ENCODE results near the gene COL19A1.

- no peak for TF ChIP-seq YY1 (IDR thresholded peaks at IDR 0.05; ENCODE audit: low read depth)
- TF ChIP-seq TAF1 (IDR thresholded peaks at IDR 0.05; ENCODE audit: low read depth) = no peak
- no peak for TF ChIP-seq TEAD4 (IDR thresholded peaks at IDR 0.05)
- TF ChIP-seq CEBPB (IDR thresholded peaks at IDR 0.05) = no peak
- no peak for TF ChIP-seq MAX (IDR thresholded peaks at IDR 0.05)
- TF ChIP-seq RAD21 (IDR thresholded peaks at IDR 0.05; ENCODE audit: low read depth) = no peak
- TF ChIP-seq ZBTB7A (IDR thresholded peaks at IDR 0.05; ENCODE audit: low read depth) = no peak
Observed at GRCh38 chr6:69818223-69818930, 48.0 kb upstream of the COL19A1 start.

Measured in Ishikawa (cell line).